HepG2 (cell line): ENCODE results near the gene SPSB2. TPM values are rescaled to one million over a fixed set of nuclear protein-coding genes. Genes with fewer than 3 reads are reported as not detected.

Experiments
- DNMT1 ChIP-seq: sonication (generic); formaldehyde crosslinking; IDR thresholded peaks from 2 replicates; pipeline ENCODE4 v1.5.1; 2020; ENCODE audit warnings: mild to moderate bottlenecking, missing genetic modification reagents
- FOXA1 ChIP-seq, 2 experiments: fragments of 450-650 bp in 1 of 2; sonication (generic) in 1 of 2; formaldehyde crosslinking in 1 of 2; IDR thresholded peaks; 2 replicates each; pipeline versions ENCODE4 v1.4.0 to v1.6.1; 2016 to 2020; ENCODE audit warnings: missing genetic modification reagents in 1 of 2
- HOXA3 ChIP-seq: sonication (generic); formaldehyde crosslinking; IDR thresholded peaks from 2 replicates; pipeline ENCODE4 v1.5.0; 2020; ENCODE audit warnings: missing genetic modification reagents
- IRF2 ChIP-seq: IDR thresholded peaks from 2 replicates; pipeline ENCODE4 v1.6.1; 2018; ENCODE audit warnings: missing genetic modification reagents, missing compliant biosample characterization
- KAT2B ChIP-seq: fragments of 150-350 bp; IDR thresholded peaks from 2 replicates; pipeline ENCODE4 v1.6.1; 2014; ENCODE audit warnings: low read depth, low read length, borderline replicate concordance
- KDM2A ChIP-seq: sonication (generic); formaldehyde crosslinking; IDR thresholded peaks from 2 replicates; pipeline ENCODE4 v1.4.0; 2020; ENCODE audit warnings: low read depth, missing genetic modification reagents, borderline replicate concordance
- KLF16 ChIP-seq, 2 experiments: sonication (generic) in 1 of 2; formaldehyde crosslinking in 1 of 2; IDR thresholded peaks; 2 replicates each; pipeline versions ENCODE4 v1.6.1 to v1.8.0; 2016 to 2023; ENCODE audit warnings: missing genetic modification reagents in 2 of 2, missing compliant biosample characterization in 1 of 2
- NR2C2 ChIP-seq: sonication (generic); formaldehyde crosslinking; IDR thresholded peaks from 2 replicates; pipeline ENCODE4 v1.4.0; 2020; ENCODE audit warnings: missing genetic modification reagents, mild to moderate bottlenecking, moderate library complexity, borderline replicate concordance
- NR3C1 ChIP-seq: sonication (generic); formaldehyde crosslinking; IDR thresholded peaks from 2 replicates; pipeline ENCODE4 v1.4.0; 2020; ENCODE audit warnings: missing genetic modification reagents
- PAX8 ChIP-seq: sonication (generic); formaldehyde crosslinking; IDR thresholded peaks from 2 replicates; pipeline ENCODE4 v1.8.0; 2022; ENCODE audit warnings: mild to moderate bottlenecking, missing genetic modification reagents, borderline replicate concordance
- ZNF180 ChIP-seq: sonication (generic); formaldehyde crosslinking; IDR thresholded peaks from 2 replicates; pipeline ENCODE4 v1.4.0; 2020; ENCODE audit warnings: low read depth, missing genetic modification reagents, borderline replicate concordance
- ZNF451 ChIP-seq: sonication (generic); formaldehyde crosslinking; IDR thresholded peaks from 2 replicates; pipeline ENCODE4 v1.5.0; 2020; ENCODE audit warnings: mild to moderate bottlenecking, missing genetic modification reagents
- ZNF619 ChIP-seq: sonication (generic); formaldehyde crosslinking; IDR thresholded peaks from 2 replicates; pipeline ENCODE4 v1.4.0; 2020; ENCODE audit warnings: mild to moderate bottlenecking, missing genetic modification reagents
- ZNF772 ChIP-seq: sonication (generic); formaldehyde crosslinking; IDR thresholded peaks from 2 replicates; pipeline ENCODE4 v1.5.0; 2020; ENCODE audit warnings: mild to moderate bottlenecking, missing genetic modification reagents
- polyA plus RNA-seq, 8 experiments: library from polyadenylated mRNA; depleted of rRNA in 3 of 8; stranded (reverse) in 7 of 8; unstranded in 1 of 8; fragments of >200 nt; fragmentation: Illumina TruSeq in 4 of 8; extraction: Trizol in 4 of 8; gene quantifications; 2 replicates each; pipeline versions ENCODE4 v1.2.1 to v1.2.3, GENCODE V29; 2011 to 2016; ENCODE audit warnings: low read depth in 4 of 8, missing spikeins in 1 of 8, mixed read lengths in 1 of 8; ENCODE audit not compliant: insufficient read depth in 1 of 8
- total RNA-seq, 5 experiments: library from RNA; depleted of rRNA; stranded (reverse); fragments of >200 nt; fragmentation: Illumina TruSeq; extraction: Trizol; gene quantifications; 2 replicates each; pipeline ENCODE4 v1.2.3, GENCODE V29; 2016; ENCODE audit warnings: low read depth in 1 of 5
- TF ChIP-seq, protein P1 (sequence below): sonication (generic); formaldehyde crosslinking; IDR thresholded peaks from 2 replicates; pipeline ENCODE4 v1.4.0; 2020; ENCODE audit warnings: mild to moderate bottlenecking, low read depth, missing genetic modification reagents
- TF ChIP-seq, protein P2 (sequence below): sonication (generic); formaldehyde crosslinking; IDR thresholded peaks from 2 replicates; pipeline ENCODE4 v1.4.0; 2020; ENCODE audit warnings: mild to moderate bottlenecking, missing genetic modification reagents
- TF ChIP-seq, protein P3 (sequence below): IDR thresholded peaks from 2 replicates; pipeline ENCODE4 v1.6.1; 2016
- TF ChIP-seq, protein P4 (sequence below): IDR thresholded peaks from 2 replicates; pipeline ENCODE4 v1.6.1; 2016; ENCODE audit warnings: low read depth, control low read depth
- TF ChIP-seq, protein P5 (sequence below): sonication (generic); formaldehyde crosslinking; conservative IDR thresholded peaks from 2 replicates; pipeline ENCODE4 v1.8.1; 2023; ENCODE audit warnings: missing genetic modification reagents
- TF ChIP-seq, protein P6 (sequence below): sonication (generic); formaldehyde crosslinking; IDR thresholded peaks from 2 replicates; pipeline ENCODE4 v1.4.0; 2020; ENCODE audit warnings: missing genetic modification reagents, borderline replicate concordance

The SPSB2 gene
- total and polyA plus RNA-seq, 2 of the 13 experiments (the other 11 are each of a cell fraction or from before 2014, with no cell fraction given), result 2.0 to 6.2 TPM

DNA sequence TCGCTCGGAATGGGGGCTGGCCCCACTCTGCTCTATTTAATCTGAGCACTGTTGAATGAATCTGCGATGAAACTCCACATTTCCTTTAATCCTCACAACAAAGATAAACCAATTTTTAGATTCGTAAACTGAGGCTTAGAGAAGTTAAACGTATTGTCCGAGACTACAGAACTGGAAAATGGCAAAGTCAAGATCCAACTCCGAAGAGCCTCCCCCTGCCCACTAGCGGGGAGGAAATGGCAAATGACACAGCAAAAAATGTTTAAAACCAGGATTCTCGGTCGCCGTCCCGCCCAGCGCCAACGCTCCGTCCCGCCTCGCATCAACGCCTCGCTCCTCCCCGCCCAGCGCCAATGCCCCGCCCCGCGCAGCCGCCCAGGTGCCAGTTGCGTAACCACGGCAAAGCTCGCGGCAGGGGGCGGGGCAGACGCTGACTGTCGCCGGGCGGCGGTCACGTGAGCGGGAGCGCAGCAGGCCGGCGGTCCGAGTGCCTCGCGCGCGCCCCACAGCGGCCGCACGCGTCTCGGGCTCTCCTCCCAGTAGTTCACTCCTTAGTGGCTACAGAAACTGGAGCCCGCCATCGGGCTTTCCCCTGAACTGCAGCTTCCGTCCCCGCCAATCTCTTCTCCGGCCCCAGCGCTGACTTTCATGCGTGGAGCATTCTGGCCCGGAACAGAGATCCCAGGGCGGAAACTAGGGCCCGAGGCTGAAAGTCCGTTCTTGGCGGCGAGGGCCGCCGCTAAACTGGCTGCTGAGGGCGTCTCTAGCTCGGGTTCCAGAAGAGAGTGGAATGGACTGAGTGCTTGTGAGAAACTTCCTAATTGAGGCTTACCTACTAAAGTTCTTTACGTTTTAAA lies 17.9 kb upstream of the SPSB2 start (continued):
- TF ChIP-seq ZNF451 (CRISPR knock-in tag) (peak; percentile 94; the same call in 1 of the 2 replicates), KLF16 (CRISPR knock-in tag; IDR thresholded peaks at IDR 0.05) (peak in 1 of 2 experiments; percentile 86; a peak in 1 of 4 replicates), DNMT1 (CRISPR knock-in tag) (peak; percentile 24; the same call in 1 of the 2 replicates), ZNF619 (CRISPR knock-in tag) (peak; percentile 93; the same call in 1 of the 2 replicates), ZNF772 (CRISPR knock-in tag) (peak; percentile 77), ZNF180 (CRISPR knock-in tag) (no peak), FOXA1 (IDR thresholded peaks at IDR 0.05) (no peak), FOXA1 (CRISPR knock-in tag; IDR thresholded peaks at IDR 0.05) (peak; percentile 35; the same call in 1 of the 2 replicates), NR2C2 (CRISPR knock-in tag) (peak; percentile 54; the same call in 1 of the 2 replicates), IRF2 (peak; percentile 83; the same call in 1 of the 2 replicates), PAX8 (CRISPR knock-in tag) (no peak), HOXA3 (CRISPR knock-in tag) (peak; percentile 96), KAT2B (no peak), NR3C1 (CRISPR knock-in tag) (no peak), KDM2A (CRISPR knock-in tag) (peak; percentile 99)
- TF ChIP-seq, protein P1, sequence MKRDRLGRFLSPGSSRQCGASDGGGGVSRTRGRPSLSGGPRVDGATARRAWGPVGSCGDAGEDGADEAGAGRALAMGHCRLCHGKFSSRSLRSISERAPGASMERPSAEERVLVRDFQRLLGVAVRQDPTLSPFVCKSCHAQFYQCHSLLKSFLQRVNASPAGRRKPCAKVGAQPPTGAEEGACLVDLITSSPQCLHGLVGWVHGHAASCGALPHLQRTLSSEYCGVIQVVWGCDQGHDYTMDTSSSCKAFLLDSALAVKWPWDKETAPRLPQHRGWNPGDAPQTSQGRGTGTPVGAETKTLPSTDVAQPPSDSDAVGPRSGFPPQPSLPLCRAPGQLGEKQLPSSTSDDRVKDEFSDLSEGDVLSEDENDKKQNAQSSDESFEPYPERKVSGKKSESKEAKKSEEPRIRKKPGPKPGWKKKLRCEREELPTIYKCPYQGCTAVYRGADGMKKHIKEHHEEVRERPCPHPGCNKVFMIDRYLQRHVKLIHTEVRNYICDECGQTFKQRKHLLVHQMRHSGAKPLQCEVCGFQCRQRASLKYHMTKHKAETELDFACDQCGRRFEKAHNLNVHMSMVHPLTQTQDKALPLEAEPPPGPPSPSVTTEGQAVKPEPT (CRISPR knock-in tag), result no peak
- TF ChIP-seq, protein P2, sequence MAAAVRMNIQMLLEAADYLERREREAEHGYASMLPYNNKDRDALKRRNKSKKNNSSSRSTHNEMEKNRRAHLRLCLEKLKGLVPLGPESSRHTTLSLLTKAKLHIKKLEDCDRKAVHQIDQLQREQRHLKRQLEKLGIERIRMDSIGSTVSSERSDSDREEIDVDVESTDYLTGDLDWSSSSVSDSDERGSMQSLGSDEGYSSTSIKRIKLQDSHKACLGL (CRISPR knock-in tag), result no peak; the same call in 1 of the 2 replicates
- TF ChIP-seq, protein P3, sequence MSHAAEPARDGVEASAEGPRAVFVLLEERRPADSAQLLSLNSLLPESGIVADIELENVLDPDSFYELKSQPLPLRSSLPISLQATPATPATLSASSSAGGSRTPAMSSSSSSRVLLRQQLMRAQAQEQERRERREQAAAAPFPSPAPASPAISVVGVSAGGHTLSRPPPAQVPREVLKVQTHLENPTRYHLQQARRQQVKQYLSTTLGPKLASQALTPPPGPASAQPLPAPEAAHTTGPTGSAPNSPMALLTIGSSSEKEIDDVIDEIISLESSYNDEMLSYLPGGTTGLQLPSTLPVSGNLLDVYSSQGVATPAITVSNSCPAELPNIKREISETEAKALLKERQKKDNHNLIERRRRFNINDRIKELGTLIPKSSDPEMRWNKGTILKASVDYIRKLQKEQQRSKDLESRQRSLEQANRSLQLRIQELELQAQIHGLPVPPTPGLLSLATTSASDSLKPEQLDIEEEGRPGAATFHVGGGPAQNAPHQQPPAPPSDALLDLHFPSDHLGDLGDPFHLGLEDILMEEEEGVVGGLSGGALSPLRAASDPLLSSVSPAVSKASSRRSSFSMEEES, result peak; percentile 90
- TF ChIP-seq, protein P4, sequence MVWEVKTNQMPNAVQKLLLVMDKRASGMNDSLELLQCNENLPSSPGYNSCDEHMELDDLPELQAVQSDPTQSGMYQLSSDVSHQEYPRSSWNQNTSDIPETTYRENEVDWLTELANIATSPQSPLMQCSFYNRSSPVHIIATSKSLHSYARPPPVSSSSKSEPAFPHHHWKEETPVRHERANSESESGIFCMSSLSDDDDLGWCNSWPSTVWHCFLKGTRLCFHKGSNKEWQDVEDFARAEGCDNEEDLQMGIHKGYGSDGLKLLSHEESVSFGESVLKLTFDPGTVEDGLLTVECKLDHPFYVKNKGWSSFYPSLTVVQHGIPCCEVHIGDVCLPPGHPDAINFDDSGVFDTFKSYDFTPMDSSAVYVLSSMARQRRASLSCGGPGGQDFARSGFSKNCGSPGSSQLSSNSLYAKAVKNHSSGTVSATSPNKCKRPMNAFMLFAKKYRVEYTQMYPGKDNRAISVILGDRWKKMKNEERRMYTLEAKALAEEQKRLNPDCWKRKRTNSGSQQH (CRISPR knock-in tag), result peak; percentile 82
- TF ChIP-seq, protein P5, sequence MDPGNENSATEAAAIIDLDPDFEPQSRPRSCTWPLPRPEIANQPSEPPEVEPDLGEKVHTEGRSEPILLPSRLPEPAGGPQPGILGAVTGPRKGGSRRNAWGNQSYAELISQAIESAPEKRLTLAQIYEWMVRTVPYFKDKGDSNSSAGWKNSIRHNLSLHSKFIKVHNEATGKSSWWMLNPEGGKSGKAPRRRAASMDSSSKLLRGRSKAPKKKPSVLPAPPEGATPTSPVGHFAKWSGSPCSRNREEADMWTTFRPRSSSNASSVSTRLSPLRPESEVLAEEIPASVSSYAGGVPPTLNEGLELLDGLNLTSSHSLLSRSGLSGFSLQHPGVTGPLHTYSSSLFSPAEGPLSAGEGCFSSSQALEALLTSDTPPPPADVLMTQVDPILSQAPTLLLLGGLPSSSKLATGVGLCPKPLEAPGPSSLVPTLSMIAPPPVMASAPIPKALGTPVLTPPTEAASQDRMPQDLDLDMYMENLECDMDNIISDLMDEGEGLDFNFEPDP (CRISPR knock-in tag), result no peak
- TF ChIP-seq, protein P6, sequence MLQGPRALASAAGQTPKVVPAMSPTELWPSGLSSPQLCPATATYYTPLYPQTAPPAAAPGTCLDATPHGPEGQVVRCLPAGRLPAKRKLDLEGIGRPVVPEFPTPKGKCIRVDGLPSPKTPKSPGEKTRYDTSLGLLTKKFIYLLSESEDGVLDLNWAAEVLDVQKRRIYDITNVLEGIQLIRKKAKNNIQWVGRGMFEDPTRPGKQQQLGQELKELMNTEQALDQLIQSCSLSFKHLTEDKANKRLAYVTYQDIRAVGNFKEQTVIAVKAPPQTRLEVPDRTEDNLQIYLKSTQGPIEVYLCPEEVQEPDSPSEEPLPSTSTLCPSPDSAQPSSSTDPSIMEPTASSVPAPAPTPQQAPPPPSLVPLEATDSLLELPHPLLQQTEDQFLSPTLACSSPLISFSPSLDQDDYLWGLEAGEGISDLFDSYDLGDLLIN, result peak; percentile 48; the same call in 1 of the 2 replicates
